ENCODE data around the gene ROBO2.
"Not testable (repeated sequence)": the region's sequence is repeated elsewhere in the genome, so short reads cannot be mapped to it uniquely, and the experiment has no call there.

ROBO2 gene

DNA sequence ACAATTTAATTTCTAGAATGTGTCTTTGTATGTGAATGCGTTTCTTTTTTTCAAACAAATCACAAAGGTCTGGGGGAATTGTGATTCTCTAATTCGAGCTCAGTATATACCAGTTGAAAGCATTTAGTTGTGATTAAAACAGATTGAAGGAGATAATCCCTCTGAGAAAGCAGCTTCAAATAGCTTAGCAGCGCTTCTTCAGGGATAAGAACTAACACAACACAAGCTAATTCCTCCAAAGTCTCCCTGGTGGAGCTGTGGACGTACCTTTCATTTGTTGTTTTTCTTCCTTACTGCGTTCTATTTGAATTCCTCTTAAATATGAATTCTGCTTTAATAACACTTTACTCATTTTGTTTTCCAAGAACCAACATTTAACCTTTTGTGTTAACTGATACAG is 286.7 kb downstream of the ROBO2 start:
- DNase-seq (ENCODE audit: low read depth in 2 of 2), result no peak

DNA sequence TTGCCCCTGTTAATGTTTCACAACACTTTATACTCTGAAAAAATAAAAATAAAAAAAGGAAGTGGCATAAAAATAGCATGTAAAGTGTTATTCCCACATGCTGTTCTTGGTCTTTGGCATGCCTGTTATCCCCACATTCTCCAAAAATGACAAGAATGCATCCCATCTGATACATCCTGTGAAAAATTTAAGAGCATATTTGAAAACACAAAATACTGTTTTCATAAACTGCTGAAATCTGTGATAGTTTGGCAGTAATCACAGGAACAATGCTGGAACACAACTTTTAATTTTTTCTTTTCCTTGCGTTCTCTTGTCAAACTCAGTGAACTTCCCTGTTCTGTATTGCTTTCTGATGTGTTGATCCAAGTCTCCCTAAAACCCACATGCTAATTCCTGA is 288.8 kb downstream of the ROBO2 start:
- peak; percentile 30 to 39 for DNase-seq (ENCODE audit: low read depth in 2 of 2)

DNA sequence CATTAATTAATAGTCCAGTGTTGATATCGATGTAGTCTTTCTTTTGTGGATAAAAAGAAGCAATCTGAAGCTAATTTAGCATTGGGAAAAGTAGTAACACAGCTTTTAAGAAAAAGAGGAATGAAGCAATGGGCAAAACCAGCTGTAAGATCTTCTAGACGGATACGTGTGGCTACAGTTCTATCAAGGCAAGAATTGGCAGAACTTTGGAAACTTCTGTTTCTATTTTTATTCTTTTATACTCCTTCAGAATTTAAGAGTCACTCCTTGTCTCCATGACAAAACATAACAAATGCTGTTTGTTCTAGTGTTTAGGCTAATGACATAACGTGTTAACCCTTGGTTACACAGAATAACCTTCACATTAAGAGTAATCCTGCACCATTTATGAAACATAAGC is 289.2 kb downstream of the ROBO2 start:
- peak in 1 of 2 experiments; percentile 3 for DNase-seq (ENCODE audit: low read depth in 2 of 2)

DNA sequence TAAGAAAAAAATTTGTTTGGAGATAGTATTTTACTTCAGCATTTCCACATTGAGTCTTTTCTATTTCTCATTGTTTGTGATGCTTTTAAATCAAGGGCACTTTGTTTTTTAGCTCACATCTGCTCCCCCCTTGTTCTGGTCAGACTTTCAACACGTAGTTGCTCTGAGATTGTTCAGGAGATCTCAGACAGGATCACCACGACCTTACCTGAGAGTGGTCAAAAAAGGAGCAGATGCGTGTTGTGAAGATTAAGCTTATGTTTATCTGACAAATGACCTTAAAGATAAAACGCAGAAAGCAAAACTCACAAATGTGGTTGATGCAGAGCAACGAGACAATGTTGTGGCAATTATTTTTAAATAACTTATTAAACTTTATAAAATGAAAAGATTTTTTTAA is 298.3 kb downstream of the ROBO2 start:
- DNase-seq (ENCODE audit: low read depth in 2 of 2), result no peak

DNA sequence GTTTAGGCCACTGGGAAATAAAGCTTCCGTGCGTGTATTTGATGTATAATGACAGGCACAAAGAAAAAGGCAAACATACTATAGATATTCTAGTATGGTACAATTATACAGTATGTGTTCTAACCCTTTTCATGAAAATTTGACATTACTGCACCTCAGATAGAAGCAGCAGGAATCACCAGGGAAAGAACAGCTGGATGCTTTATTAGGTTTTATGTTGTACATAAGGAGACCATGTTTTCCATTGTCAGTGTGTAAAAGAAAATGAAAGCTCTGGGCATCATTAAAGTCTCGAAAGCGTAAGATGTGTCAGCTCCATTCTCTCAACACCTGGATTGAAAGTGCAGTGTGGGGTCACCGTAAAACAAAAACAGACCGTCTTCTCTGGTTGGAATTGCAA is 302.1 kb downstream of the ROBO2 start:
- DNase-seq (ENCODE audit: low read depth in 2 of 2), result no peak

DNA sequence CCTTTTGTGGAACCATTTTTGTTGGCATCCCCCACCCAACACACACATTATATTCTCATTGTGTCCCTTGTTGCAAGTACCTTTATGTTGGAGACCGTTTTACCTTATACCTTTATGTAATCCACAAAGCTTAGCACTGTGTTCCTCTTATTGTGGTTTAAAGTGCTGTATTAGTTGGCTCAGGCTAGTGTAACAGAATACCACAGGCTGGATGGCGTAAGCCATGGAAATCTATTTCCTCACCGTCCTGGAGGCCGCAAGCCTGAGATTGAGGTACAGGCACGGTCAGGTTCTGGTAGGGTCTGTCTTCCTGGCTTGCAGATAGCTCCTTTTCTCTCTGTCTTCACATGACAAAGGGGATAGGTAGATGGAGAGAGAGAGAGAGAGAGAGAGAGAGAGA is 302.8 kb downstream of the ROBO2 start:
- DNase-seq (ENCODE audit: low read depth in 2 of 2), result no peak

DNA sequence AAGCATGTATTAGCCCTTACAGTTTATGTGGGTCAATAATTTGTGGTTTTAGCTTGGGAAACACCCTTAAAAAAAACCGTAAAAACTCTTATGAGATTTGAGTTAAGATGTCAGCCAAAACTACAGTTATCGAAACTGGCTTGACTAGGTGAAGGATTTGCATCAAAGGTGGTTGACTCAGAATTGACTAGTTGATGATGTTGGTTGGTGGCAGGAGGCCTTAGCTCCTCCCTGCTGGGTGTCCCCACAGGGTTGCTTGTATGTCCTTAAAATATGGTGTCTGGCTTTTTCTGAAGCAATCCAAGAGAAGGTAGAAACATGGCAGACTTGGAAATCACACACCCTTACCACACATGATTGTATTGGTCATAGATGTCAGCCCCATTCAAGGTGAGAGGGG is 305.1 kb downstream of the ROBO2 start:
- no peak for DNase-seq (ENCODE audit: low read depth in 2 of 2)

DNA sequence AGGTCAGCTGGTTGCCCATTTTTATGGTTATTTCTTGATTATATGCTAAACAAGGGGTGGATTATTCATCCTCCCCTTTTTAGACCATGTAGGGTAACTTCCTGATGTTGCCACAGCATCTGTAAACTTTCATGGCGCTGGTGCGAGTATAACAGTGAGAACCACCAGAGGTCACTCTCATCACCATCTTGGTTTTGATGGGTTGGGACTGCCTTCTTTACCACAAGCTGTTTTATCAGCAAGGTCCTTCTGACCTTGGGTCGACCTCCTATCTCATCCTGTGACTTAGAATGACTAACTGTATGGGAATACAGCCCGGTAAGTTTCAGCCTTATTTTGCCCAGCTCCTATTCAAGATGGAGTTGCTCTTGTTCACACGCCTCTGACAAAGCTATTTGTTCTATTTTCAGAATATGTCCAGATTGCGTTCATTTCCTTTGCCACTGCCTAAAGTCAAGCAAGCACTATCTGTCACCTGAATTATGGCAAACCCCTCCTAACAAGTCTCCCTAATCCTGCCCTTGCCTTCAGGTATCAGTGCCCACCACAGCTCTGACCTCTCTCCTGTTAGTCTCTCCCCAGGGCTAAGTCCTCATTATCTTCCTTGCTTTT is 308.5 kb downstream of the ROBO2 start:
- DNase-seq (ENCODE audit: low read depth in 2 of 2), result no peak

DNA sequence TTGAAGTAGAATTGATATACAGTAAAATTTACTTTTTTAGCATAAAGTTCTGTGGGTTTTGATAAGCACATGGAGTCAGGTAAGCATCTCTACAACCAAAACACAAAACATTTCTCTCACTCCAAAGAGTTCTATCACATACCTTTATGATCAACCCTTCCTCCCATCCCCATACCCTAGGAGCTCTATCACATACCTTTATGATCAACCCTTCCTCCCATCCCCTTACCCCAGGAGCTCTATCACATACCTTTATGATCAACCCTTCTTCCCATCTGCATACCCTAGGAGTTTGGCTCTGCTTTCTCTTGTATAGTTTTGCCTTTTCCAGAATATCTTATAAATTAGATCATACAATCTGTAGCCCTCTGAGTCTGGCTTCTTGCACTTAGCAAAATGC is 315.1 kb downstream of the ROBO2 start:
- no peak for DNase-seq (ENCODE audit: low read depth in 2 of 2)

DNA sequence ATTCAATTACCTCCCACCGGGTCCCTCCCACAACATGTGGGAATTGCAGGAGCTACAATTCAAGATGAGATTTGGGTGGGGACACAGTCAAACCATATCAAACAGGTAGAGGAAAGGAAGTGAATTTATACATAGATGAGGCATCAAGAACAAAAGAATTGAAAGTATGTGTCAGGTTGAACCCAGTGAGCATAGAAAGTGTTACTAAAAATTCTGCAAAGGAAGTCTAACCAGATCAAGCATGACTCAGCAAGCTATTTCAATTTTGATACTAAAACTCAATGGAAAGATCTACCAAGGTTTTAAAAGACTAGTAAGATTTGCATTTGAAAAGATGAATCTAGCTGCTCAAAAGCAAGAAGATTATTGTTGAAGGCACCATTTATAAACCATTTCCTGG is 323.0 kb downstream of the ROBO2 start:
- no peak for DNase-seq (ENCODE audit: low read depth in 2 of 2)

DNA sequence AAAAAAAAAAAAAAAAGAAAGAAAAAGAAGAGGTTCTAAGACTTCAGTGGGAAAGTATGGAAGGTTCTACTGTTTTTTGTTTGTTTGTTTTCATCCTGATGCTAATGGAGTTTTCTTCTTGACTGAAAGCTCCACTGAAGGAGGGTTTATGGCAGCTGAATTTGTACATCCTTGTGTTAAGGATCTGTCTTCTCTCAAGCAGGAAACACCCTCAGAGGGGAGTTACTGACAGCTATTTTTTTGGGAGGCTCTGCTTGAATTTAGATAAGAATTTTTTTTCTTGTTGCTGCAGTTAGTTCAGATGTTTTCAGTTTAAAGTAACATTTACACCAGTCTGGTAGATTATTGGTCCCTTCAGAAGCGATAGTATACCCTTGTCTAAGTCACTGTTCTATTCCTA is 325.3 kb downstream of the ROBO2 start:
- no peak for DNase-seq (ENCODE audit: low read depth in 2 of 2)

DNA sequence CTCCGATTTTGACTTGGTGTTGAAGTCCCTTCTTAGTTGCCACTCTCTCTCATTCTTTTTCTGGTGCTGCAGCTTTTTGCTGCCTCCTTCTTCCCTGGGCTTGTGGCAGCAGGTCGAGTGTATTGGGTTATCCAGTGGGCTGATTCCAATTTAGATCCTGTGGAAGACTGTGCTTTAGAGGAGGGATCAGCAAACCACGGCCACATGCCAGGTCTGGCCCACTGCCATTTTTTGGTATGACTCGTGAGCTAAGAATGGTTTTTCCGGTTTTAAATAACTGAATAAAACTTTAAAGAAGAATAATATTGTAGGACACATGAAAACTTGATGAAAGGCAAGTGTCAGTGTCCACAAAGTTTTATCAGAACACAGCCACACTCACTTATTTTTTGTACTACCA is 330.5 kb downstream of the ROBO2 start:
- peak; percentile 74 to 78 for DNase-seq (ENCODE audit: low read depth in 2 of 2)

DNA sequence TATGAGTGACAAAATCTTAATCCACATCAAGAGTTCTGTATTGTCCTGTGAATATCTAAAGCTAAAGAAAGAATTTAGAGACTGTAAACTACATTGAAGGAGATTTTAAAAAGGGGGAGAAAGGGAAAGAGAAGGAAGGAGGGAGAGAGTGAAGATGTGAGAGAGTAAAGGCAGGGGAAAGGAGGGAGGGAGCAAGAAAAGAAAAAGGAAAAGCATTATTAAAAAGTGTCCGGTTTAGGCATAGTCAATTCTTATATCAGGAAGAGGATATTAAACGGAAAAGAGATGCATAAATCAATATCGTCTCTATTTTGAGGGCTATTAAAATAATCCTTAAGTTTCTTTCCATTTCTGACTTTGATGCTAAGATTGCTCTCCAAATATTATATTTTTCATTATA is 332.1 kb downstream of the ROBO2 start:
- DNase-seq (ENCODE audit: low read depth in 2 of 2), result no peak

DNA sequence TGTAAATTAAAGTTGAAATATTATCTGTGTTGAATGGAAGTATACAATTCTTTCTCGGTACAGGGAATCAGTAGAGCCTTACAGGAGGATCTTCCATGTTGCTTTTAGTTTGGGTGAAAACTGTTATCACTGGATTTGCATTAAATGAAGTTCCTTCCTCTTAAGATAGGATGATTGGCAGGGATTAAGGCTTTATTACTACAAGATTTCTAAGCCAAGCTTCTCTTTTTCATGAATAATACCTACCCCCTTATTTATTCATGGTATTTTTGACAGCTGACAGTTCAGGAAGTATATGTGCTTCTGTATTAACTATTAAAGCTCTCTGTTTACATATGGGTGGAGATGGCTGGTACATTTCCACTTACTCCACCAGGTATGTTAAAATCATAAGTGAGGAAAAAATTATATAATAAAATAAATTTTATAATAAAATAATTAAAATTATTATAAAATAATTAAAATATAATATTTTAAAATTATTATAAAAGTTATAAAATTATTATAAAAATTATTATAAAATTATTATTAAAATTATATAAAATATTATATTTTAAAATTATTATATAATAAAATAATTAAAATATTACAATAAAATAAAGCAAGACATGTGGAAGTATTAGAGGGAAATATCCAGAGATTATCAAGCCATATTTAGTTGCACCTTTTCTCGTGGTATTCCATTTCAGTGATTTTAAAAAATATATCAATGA is 332.9 kb downstream of the ROBO2 start:
- DNase-seq (ENCODE audit: low read depth in 2 of 2), result no peak

DNA sequence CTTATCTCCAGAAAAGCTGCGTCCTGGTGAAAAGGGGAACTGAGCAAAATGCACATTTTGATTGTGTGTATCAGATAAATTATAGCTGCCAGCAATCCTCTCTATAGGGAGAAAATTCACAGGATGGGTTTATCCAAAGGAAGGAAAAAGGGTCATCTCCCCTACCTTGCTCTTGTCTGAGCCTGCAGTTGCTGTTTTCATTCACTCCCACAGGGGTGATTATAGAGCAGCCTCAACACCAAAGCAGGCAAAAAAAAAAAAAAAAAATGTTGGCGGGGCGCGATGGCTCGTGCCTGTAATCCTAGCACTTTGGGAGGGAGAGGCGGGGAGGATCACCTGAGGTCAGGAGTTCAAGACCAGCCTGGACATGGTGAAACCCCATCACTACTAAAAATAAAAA is 333.7 kb downstream of the ROBO2 start:
- DNase-seq (ENCODE audit: low read depth in 2 of 2), result no peak

DNA sequence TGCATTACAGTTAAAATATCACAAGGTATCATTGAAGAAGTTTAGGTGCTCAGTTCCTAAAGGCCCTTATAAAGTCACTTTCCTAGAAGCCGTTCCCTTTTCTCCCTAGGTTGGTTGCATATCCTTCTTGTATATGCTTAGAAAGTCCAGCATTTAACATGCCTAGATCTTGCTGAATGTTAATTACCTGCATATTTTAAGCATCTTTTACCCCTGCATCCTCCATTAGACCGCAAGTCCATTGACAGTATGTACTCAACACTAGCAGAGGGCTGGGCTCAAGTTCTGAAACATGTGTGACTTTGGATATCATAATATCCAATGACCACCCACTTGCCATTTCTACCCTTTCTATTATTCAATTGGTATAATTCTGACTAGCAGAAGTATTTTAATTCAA is 336.6 kb downstream of the ROBO2 start:
- no peak for DNase-seq (ENCODE audit: low read depth in 2 of 2)

DNA sequence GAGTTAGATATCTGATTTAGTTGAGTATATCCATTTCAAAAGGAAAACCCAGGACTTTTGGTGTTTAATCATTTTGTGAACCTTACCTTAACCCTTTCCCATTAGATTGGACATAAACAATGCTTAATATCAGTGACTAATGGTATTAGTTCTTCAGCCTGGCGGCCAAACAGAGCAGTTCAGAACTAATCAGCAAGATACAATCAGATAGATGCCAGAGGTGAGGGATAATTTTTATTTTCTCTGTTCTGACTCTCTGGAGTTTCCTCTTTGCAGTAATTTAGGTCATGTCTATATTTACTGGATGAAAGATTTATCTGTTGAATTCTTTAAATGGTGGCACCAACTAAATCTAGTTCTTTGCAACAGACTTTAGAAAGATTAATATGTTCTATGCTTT is 337.8 kb downstream of the ROBO2 start:
- DNase-seq (ENCODE audit: low read depth in 2 of 2), result no peak

DNA sequence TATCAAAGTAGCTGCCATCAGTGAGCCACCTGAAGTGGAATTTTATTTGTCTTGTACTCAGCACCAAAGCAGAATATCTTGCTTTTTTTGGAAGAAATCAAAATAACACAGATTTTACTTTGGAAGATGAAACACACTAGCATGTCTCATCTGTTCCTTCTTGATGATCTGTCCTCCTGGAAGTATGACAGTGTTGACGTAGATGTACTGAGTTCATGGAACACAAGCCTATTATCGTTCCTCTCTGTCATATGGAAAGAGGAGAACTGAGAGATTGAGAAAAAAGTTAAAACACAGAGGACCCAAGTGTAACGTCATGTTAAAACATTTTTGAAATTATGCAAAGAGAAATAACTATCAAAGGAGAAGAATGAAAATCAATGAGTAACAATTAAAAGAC is 340.2 kb downstream of the ROBO2 start:
- DNase-seq (ENCODE audit: low read depth in 2 of 2), result no peak

DNA sequence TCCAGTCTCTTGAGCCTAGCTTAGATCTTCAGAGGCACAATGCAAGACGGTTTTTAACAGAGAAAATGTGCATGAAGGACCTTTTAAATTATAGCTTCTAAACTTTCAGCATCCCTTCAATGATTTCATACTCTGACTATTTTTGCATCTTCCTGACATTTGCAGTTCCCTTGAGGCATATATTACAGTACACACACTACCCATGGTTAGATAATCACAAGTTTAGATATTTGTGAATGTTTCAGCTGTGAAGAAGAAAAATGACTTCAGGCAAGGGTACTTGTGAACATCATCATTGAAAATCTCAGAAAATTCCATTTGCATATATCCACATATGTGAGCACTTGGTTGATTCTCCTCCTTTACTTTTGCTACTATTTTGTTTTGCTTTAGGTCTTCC is 341.5 kb downstream of the ROBO2 start:
- DNase-seq (ENCODE audit: low read depth in 2 of 2), result no peak

DNA sequence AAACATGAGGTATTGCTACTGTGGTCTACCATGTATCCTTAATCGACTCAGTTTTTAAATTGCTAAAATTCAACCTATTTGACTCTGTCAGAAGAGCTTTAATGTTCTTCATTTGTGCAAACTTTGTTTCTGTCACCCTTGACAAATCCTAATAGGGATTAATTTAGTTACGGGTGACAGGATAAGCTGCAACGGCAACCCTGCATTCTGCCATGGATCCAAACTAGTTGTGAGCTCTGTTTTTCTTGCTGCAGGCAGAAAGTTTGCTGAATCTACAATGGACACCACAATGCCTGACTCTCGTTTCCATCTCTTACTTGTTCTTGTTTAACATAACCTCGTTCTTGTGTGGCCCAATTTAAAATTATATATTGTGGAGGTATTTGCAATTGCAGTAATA is 352.3 kb downstream of the ROBO2 start:
- DNase-seq (ENCODE audit: low read depth in 2 of 2), result no peak

DNA sequence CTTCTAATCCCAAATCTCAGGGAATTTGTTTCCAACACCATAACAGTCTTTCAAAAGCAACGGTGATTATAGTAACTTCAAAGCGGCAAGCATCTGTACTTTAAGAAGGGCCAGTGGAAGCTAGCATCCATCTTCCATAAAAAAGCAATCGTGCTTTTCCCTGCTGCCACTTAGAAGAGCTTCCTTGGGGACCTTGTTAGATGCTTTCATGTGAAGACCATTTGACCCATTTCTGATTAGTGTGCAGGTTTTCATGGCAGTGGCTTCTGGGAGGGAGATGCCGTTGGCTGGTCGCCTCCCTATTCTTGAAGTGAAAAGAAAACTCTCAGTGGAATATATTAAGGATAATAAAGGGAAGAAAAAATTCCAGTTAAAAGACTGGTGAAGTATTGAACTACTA is 354.1 kb downstream of the ROBO2 start:
- no peak for DNase-seq (ENCODE audit: low read depth in 2 of 2)

DNA sequence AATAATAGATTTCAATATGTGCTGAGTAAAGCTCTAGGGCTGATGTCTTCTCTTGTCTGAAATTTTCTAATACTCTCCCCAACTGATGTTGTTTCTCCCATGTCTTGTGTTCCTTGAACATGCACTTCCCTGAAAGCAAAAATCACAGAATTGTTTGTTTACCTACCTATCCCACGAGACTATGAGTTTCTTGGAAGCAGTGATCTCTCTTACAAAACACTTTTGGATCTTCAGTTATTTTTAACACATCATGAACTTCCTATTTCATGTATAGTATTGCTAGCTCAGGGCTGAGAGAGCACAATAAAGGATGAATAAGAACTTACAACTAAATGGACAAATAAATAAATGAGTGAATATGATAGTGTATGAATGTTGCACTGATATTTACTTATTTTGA is 365.0 kb downstream of the ROBO2 start:
- DNase-seq (ENCODE audit: low read depth in 2 of 2), result no peak

DNA sequence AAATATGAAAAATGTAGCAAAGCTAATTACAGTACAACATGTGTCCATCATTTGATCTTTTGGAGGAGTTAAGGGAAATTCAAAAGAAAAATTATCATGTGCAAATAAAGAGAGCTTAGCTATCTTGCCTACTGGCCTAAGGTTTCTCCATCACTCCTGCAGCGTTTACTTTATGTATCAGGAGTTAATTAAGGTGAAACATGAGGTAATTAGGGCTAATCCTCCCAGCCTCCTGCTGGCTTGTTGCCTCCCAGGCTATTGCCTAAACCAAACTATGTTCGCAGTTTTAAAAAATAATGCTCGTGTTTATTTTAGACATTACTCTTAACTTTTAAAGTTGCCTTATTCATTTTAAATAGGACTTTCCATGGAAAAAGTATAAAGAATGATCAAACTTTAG is 367.5 kb downstream of the ROBO2 start:
- no peak for DNase-seq (ENCODE audit: low read depth in 2 of 2)

DNA sequence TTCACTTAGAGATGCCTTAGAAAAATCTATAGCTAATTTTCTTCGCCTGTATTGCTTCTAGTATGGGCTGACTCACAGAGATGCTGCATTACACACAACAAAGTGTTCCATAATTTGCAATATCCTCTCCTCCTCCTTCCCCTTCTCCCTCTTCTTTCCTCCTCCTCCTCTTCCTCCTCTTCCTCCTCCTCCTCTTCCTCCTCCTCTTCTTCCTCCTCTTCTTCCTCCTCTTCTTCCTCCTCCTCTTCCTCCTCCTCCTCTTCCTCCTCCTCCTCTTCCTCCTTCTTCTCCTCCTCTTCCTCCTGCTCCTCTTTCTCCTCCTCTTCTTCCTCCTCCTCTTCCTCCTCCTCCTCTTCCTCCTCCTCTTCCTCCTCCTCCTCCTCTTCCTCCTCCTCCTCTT is 370.4 kb downstream of the ROBO2 start:
- DNase-seq (ENCODE audit: low read depth in 2 of 2), result not testable (repeated sequence)
